H9 (cell line): ENCODE data around the gene SEMA6A. TPM values are rescaled to one million over a fixed set of nuclear protein-coding genes. Genes with fewer than 3 reads are reported as not detected.

Source experiments
- DNase-seq: peaks from one replicate; pipeline ENCODE4 v3.0.0-alpha.2; 2017
- H2AFZ ChIP-seq: one replicate; pipeline ENCODE4 v1.6.1; 2013; ENCODE audit warnings: mild to moderate bottlenecking, low read length, control low read depth, moderate library complexity
- H2AK5ac ChIP-seq: 2 replicates; pipeline ENCODE4 v1.6.1; 2013; ENCODE audit warnings: low read length, control low read depth, mixed read lengths; ENCODE audit not compliant: insufficient read length
- H2BK120ac ChIP-seq: one replicate; pipeline ENCODE4 v1.6.1; 2013; ENCODE audit warnings: low read depth, mild to moderate bottlenecking, low read length, control low read depth, inconsistent platforms; ENCODE audit not compliant: poor library complexity, severe bottlenecking
- H2BK12ac ChIP-seq: 2 replicates; pipeline ENCODE4 v1.6.1; 2013; ENCODE audit warnings: low read length, control low read depth, mixed read lengths, low read depth; ENCODE audit not compliant: insufficient read length
- H2BK15ac ChIP-seq: 2 replicates; pipeline ENCODE4 v1.6.1; 2013; ENCODE audit warnings: low read depth, low read length, control low read depth
- H2BK20ac ChIP-seq: one replicate; pipeline ENCODE4 v1.6.1; 2013; ENCODE audit warnings: low read depth, mild to moderate bottlenecking, low read length, control low read depth, inconsistent platforms; ENCODE audit not compliant: poor library complexity, severe bottlenecking
- H2BK5ac ChIP-seq: 2 replicates; pipeline ENCODE4 v1.6.1; 2013; ENCODE audit warnings: low read length, control low read depth, mixed read lengths; ENCODE audit not compliant: insufficient read length
- H3K14ac ChIP-seq: 2 replicates; pipeline ENCODE4 v1.6.1; 2013; ENCODE audit warnings: low read length, control low read depth; ENCODE audit not compliant: insufficient read depth
- H3K18ac ChIP-seq: 2 replicates; pipeline ENCODE4 v1.6.1; 2013; ENCODE audit warnings: low read depth, mild to moderate bottlenecking, mixed read lengths, low read length, control low read depth; ENCODE audit not compliant: insufficient read length
- H3K23ac ChIP-seq: 2 replicates; pipeline ENCODE4 v1.6.1; 2013; ENCODE audit warnings: low read length, control low read depth, mixed read lengths, low read depth; ENCODE audit not compliant: insufficient read length
- H3K23me2 ChIP-seq: 2 replicates; pipeline ENCODE4 v1.6.1; 2013; ENCODE audit warnings: low read depth, mild to moderate bottlenecking, mixed read lengths, low read length, control low read depth; ENCODE audit not compliant: insufficient read length, poor library complexity, severe bottlenecking
- H3K27ac ChIP-seq: 2 replicates; pipeline ENCODE4 v1.5.1; 2013; ENCODE audit warnings: low read length, control low read depth, mixed read lengths, low read depth; ENCODE audit not compliant: insufficient read length
- H3K27me3 ChIP-seq: 2 replicates; pipeline ENCODE4 v1.6.1; 2013; ENCODE audit warnings: low read length, control low read depth, inconsistent platforms; ENCODE audit not compliant: insufficient read depth
- H3K4ac ChIP-seq: 2 replicates; pipeline ENCODE4 v1.6.1; 2013; ENCODE audit warnings: low read depth, mild to moderate bottlenecking, control low read depth, inconsistent platforms, low read length, moderate library complexity
- H3K4me1 ChIP-seq: 2 replicates; pipeline ENCODE4 v1.6.1; 2013; ENCODE audit warnings: low read length, control low read depth, inconsistent platforms; ENCODE audit not compliant: insufficient read depth
- H3K4me2 ChIP-seq: 2 replicates; pipeline ENCODE4 v1.6.1; 2013; ENCODE audit warnings: low read length, control low read depth, mixed read lengths; ENCODE audit not compliant: insufficient read length, insufficient read depth
- H3K56ac ChIP-seq: 2 replicates; pipeline ENCODE4 v1.6.1; 2013; ENCODE audit warnings: low read depth, mild to moderate bottlenecking, mixed read lengths, low read length, control low read depth; ENCODE audit not compliant: insufficient read length
- H3K79me1 ChIP-seq: 2 replicates; pipeline ENCODE4 v1.6.1; 2013; ENCODE audit warnings: low read depth, mild to moderate bottlenecking, moderate library complexity, low read length, control low read depth, inconsistent platforms; ENCODE audit not compliant: insufficient read depth, poor library complexity, severe bottlenecking
- H3K79me2 ChIP-seq: 2 replicates; pipeline ENCODE4 v1.6.1; 2013; ENCODE audit warnings: low read length, control low read depth, inconsistent platforms; ENCODE audit not compliant: insufficient read depth
- H3K9ac ChIP-seq: 2 replicates; pipeline ENCODE4 v1.6.1; 2013; ENCODE audit warnings: low read length, control low read depth, mixed read lengths; ENCODE audit not compliant: insufficient read length; ENCODE audit errors: extremely low read depth
- H3K9me3 ChIP-seq: one replicate; pipeline ENCODE4 v1.6.1; 2013; ENCODE audit warnings: low read depth, low read length, inconsistent platforms; ENCODE audit not compliant: control insufficient read depth
- H3T11ph ChIP-seq: one replicate; pipeline ENCODE4 v1.6.1; 2013; ENCODE audit warnings: mild to moderate bottlenecking, low read length, control low read depth, inconsistent platforms
- H4K20me1 ChIP-seq: one replicate; pipeline ENCODE4 v1.6.1; 2013; ENCODE audit not compliant: control insufficient read depth, insufficient read length, insufficient read depth
- H4K5ac ChIP-seq: 2 replicates; pipeline ENCODE4 v1.6.1; 2013; ENCODE audit warnings: low read depth, mild to moderate bottlenecking, mixed read lengths, low read length, control low read depth; ENCODE audit not compliant: insufficient read length
- H4K8ac ChIP-seq: replicated peaks from 2 replicates; pipeline ENCODE4 v1.6.1; 2013; ENCODE audit warnings: low read length, control low read depth, mixed read lengths, low read depth; ENCODE audit not compliant: insufficient read length
- H4K91ac ChIP-seq: 2 replicates; pipeline ENCODE4 v1.6.1; 2013; ENCODE audit warnings: low read depth, mild to moderate bottlenecking, moderate library complexity, mixed read lengths, low read length, control low read depth; ENCODE audit not compliant: insufficient read length
- H3K27ac Mint-ChIP-seq, 3 experiments: 2 replicates in 2 of 3; 3 replicates in 1 of 3; pipeline ENCODE4 v1.8.0; 2020 to 2021; ENCODE audit warnings: mixed read lengths in 3 of 3, mild to moderate bottlenecking in 1 of 3, moderate library complexity in 1 of 3
- H3K27me3 Mint-ChIP-seq: 2 replicates; pipeline ENCODE4 v1.8.0; 2021; ENCODE audit warnings: low read depth, mild to moderate bottlenecking, moderate library complexity, mixed read lengths
- H3K36me3 Mint-ChIP-seq, 3 experiments: 2 replicates in 2 of 3; 3 replicates in 1 of 3; pipeline ENCODE4 v1.8.0; 2020 to 2021; ENCODE audit warnings: low read depth in 3 of 3, mixed read lengths in 3 of 3; ENCODE audit not compliant: insufficient read depth in 1 of 3
- H3K4me1 Mint-ChIP-seq, 2 experiments: 2 replicates each; pipeline ENCODE4 v1.8.0; 2020; ENCODE audit warnings: mixed read lengths in 2 of 2
- H3K4me3 Mint-ChIP-seq, 2 experiments: 2 replicates in 1 of 2; 3 replicates in 1 of 2; pipeline ENCODE4 v1.8.0; 2020 to 2021; ENCODE audit warnings: mild to moderate bottlenecking in 2 of 2, mixed read lengths in 2 of 2, moderate library complexity in 1 of 2
- H3K9me3 Mint-ChIP-seq, 2 experiments: 2 replicates in 1 of 2; 3 replicates in 1 of 2; pipeline ENCODE4 v1.8.0; 2020; ENCODE audit warnings: mild to moderate bottlenecking in 2 of 2, mixed read lengths in 2 of 2, moderate library complexity in 1 of 2
- CTCF ChIP-seq: fragments of 200-600 bp; sonication (generic); conservative IDR thresholded peaks from 3 replicates; pipeline ENCODE4 v1.8.0; 2021; ENCODE audit warnings: antibody characterized with exemption, mild to moderate bottlenecking
- WGBS: extraction: QIAGEN DNeasy Blood & Tissue Kit; methylation state at CpG from one replicate; pipeline ENCODE4 v1.1.7; 2013; ENCODE audit warnings: missing lambda C conversion rate, low lambda C conversion rate, mixed read lengths; ENCODE audit not compliant: insufficient read length; ENCODE audit errors: extremely low coverage; 5-methylcytosine and 5-hydroxymethylcytosine counted together
- total RNA-seq: library from RNA; stranded (reverse); gene quantifications from 2 replicates; pipeline ENCODE4 v1.2.1, GENCODE V29; 2021

The SEMA6A gene
- total RNA-seq, 1 experiment from 2014 or later, result 354 TPM

- no peaks in the 10 kb centered on the region for H3K23me2 ChIP-seq
- no peak overlapping the region for H2AK5ac ChIP-seq
- H2BK15ac ChIP-seq, result no peak overlapping the region
- no peaks in the 10 kb centered on the region for H3K27me3 ChIP-seq
- no peak overlapping the region for H3K27ac ChIP-seq
- H3K56ac ChIP-seq, result no peak overlapping the region
- no peak overlapping the region for H3T11ph ChIP-seq
- H3K9me3 ChIP-seq, result no peaks in the 10 kb centered on the region
- H3K4me1 Mint-ChIP-seq, result peaks cover 41 to 60% of the 10 kb centered on the region in 2 experiments
- peak overlapping the region in 1 of 3 experiments; percentile 53; a peak in 1 of 7 replicates for H3K27ac Mint-ChIP-seq
- no peaks in the 10 kb centered on the region for H3K27me3 Mint-ChIP-seq
- no peaks in the 10 kb centered on the region for H4K20me1 ChIP-seq
- no peak for DNase-seq
- H3K4me3 Mint-ChIP-seq, result no peak overlapping the region
- H4K8ac ChIP-seq, result no peak overlapping the region
- no peak overlapping the region for H4K91ac ChIP-seq
- no peak overlapping the region for H3K4me2 ChIP-seq
- H2BK120ac ChIP-seq, result no peak overlapping the region
- no peak overlapping the region for H2BK12ac ChIP-seq
- no peak overlapping the region for H2AFZ ChIP-seq
- peaks cover 3 to 18% (median 5%) of the 10 kb centered on the region in 3 experiments; a peak in 4 of 7 replicates for H3K36me3 Mint-ChIP-seq
- H3K4me1 ChIP-seq, result peaks cover 20% of the 10 kb centered on the region
- H3K23ac ChIP-seq, result no peak overlapping the region
- no peak overlapping the region for H3K14ac ChIP-seq
- no peak overlapping the region for H2BK20ac ChIP-seq
- H4K5ac ChIP-seq, result no peak overlapping the region
- no peak overlapping the region for H3K9ac ChIP-seq
- H2BK5ac ChIP-seq, result no peak overlapping the region
- no peak overlapping the region for H3K4ac ChIP-seq
- no peaks in the 10 kb centered on the region for H3K79me1 ChIP-seq
- H3K9me3 Mint-ChIP-seq, result no peaks in the 10 kb centered on the region
- no CpG with 5 or more reads among the region's 3 CpGs for WGBS
- no peak for TF ChIP-seq CTCF
- peaks cover 85% of the 10 kb centered on the region for H3K79me2 ChIP-seq
- H3K18ac ChIP-seq, result no peak overlapping the region
Measured at GRCh38 chr5:116539222-116539621, 35.4 kb downstream of the SEMA6A start.
